ENCODE data around the gene ATP8A2. TPM values are rescaled to one million over a fixed set of nuclear protein-coding genes. Genes with fewer than 3 reads are reported as not detected.

Gene ATP8A2
- total RNA-seq, 2 donors from 2014 or later: 0.08 to 0.19 TPM

DNA sequence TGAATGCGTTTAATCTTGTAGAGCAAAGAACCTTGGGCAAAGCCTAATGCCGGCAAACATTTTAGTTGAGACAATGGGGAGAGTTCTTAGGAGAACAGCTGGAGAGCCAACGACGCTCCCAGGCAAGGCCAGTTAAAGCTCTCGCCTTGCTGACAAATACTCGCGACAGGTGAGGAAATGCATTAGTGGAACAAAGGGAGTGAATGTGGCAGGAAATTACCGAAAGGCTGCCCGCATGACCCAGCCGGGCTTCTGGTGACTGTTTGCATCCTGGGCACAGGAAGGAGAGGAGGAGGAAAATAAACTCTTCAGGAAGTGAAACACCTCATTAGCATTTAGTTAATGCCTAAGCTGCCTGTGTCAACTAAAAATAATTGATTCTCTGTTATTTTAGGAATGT is 605.4 kb downstream of the ATP8A2 start:
- Histone ChIP-seq H3K27me3 (no peaks in the 10 kb centered on the region), H3K9me3 (no peaks in the 10 kb centered on the region), H3K36me3 (no peaks in the 10 kb centered on the region), H3K27ac (no peak overlapping the region), H3K4me3 (no peak overlapping the region), H3K4me1 (no peaks in the 10 kb centered on the region)
- DNase-seq (ENCODE audit: low spot score): no peak
- TF ChIP-seq, protein P1, sequence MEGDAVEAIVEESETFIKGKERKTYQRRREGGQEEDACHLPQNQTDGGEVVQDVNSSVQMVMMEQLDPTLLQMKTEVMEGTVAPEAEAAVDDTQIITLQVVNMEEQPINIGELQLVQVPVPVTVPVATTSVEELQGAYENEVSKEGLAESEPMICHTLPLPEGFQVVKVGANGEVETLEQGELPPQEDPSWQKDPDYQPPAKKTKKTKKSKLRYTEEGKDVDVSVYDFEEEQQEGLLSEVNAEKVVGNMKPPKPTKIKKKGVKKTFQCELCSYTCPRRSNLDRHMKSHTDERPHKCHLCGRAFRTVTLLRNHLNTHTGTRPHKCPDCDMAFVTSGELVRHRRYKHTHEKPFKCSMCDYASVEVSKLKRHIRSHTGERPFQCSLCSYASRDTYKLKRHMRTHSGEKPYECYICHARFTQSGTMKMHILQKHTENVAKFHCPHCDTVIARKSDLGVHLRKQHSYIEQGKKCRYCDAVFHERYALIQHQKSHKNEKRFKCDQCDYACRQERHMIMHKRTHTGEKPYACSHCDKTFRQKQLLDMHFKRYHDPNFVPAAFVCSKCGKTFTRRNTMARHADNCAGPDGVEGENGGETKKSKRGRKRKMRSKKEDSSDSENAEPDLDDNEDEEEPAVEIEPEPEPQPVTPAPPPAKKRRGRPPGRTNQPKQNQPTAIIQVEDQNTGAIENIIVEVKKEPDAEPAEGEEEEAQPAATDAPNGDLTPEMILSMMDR (IDR thresholded peaks at IDR 0.05): no peak

DNA sequence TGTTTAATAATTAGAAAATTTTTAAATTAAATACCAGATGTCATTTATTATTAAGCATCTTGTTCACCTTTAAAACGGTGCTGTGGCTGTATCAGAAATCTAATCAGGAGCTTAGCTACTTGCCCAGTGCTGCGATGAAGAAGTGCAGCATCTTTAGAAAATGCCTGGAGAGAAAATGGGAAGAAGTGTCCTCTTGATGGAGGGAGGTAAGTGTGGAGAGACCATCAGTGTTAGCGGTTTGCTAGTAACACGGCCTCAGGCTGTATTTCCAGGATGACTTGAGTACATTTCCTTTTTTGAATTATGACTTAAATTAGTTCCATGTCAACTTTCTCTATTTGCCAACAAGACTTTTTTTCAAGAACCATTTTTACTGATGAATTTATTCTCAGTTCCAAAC is 605.9 kb downstream of the ATP8A2 start:
- Histone ChIP-seq H3K36me3 (no peaks in the 10 kb centered on the region), H3K4me1 (no peaks in the 10 kb centered on the region), H3K27ac (no peak overlapping the region), H3K27me3 (no peaks in the 10 kb centered on the region), H3K9me3 (no peaks in the 10 kb centered on the region), H3K4me3 (no peak overlapping the region)
- DNase-seq (ENCODE audit: low spot score): no peak
- TF ChIP-seq, protein P1 (IDR thresholded peaks at IDR 0.05): no peak

DNA sequence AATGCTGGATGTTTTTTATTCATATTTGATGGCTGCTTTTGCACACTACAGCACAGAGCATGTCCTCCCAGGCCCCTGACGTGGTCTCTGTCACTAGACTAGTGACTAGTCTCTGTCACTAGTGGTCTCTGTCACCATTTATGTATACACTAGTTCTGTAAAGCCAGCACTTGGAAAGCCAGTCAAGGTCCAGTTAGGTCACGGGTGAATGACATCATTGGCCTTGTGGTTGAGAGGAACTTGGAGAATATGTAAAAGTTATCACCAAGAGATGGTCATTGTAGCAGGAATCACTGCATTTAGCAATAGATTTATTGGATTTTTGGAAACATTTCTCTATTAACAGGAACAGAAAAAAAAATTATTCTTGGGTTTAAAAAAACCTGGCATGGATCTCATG is 607.2 kb downstream of the ATP8A2 start:
- no peaks in the 10 kb centered on the region for H3K9me3 ChIP-seq
- no peaks in the 10 kb centered on the region for H3K4me1 ChIP-seq
- no peak for DNase-seq (ENCODE audit: low spot score)
- no peaks in the 10 kb centered on the region for H3K36me3 ChIP-seq
- H3K27me3 ChIP-seq: no peaks in the 10 kb centered on the region
- TF ChIP-seq, protein P1 (IDR thresholded peaks at IDR 0.05): no peak
- H3K4me3 ChIP-seq: no peak overlapping the region
- no peak overlapping the region for H3K27ac ChIP-seq

DNA sequence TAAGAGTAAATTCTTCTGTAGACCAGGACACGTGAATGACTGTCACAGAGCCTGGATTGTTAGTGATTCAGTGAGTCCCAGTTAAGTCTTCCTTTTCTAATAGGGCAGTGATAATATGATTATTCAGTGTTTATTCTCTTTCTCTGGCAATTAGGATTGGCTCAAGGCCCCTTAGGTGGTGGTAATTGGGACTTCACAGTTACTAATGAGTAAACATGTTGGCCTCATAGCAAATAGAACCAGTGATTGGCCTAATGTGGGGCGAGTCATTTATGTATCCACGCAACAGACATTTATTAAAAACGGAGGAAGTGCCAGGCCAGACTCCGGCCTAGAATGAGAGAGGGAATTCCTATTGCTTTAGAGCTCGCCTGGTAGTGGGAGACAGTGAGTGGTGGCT is 607.6 kb downstream of the ATP8A2 start:
- no peak for DNase-seq (ENCODE audit: low spot score)
- Histone ChIP-seq H3K4me3 (no peak overlapping the region), H3K27ac (no peak overlapping the region), H3K4me1 (no peaks in the 10 kb centered on the region), H3K9me3 (no peaks in the 10 kb centered on the region), H3K27me3 (no peaks in the 10 kb centered on the region), H3K36me3 (no peaks in the 10 kb centered on the region)
- TF ChIP-seq, protein P1 (IDR thresholded peaks at IDR 0.05): no peak

DNA sequence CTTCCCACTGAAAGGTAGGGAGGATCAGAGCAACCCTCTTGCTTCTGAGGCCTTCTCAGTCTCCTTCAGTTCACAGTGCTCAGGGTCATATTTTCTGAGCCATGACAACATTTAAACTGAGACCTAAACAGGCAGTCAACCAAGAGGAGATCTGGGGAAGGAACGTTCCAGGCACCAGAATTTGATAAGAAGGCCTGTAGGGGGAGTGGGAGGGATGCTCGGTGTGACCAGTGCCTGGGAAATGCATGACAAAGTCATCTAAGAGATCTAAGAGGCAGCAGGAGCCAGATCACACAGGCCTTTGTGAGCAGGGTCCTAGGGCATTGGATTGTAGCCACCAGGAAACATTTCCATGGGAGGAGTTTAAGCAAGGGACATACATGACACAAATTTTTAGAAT is 608.5 kb downstream of the ATP8A2 start:
- TF ChIP-seq, protein P1 (IDR thresholded peaks at IDR 0.05): no peak
- H3K4me3 ChIP-seq: no peak overlapping the region
- no peak for DNase-seq (ENCODE audit: low spot score)
- no peaks in the 10 kb centered on the region for H3K27me3 ChIP-seq
- no peaks in the 10 kb centered on the region for H3K4me1 ChIP-seq
- H3K27ac ChIP-seq: no peak overlapping the region
- no peaks in the 10 kb centered on the region for H3K9me3 ChIP-seq
- H3K36me3 ChIP-seq: no peaks in the 10 kb centered on the region

DNA sequence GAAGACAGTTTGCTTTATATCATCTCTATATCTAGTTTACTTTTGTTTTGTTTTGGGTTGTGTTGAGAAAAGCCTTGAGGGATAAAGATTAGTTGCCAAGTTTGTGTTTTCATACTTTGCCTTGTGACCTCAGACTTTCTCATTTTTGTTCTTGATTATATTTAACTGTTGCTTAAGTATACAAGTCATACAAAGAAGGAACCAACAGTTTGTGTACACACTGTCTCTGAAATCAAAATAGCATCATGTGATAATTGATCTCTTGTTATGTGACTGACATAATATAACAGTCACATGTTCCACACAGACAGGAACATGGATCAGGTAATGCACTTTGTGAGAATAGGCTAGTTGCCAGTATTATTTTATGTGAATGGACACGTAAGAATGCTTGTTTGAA is 609.3 kb downstream of the ATP8A2 start:
- Histone ChIP-seq H3K4me1 (no peaks in the 10 kb centered on the region), H3K4me3 (no peak overlapping the region), H3K27ac (no peak overlapping the region), H3K36me3 (no peaks in the 10 kb centered on the region), H3K9me3 (no peaks in the 10 kb centered on the region), H3K27me3 (no peaks in the 10 kb centered on the region)
- TF ChIP-seq, protein P1 (IDR thresholded peaks at IDR 0.05): no peak
- DNase-seq (ENCODE audit: low spot score): no peak
